ENCODE results near the gene OR2D2. TPM values are rescaled to one million over a fixed set of nuclear protein-coding genes. Genes with fewer than 3 reads are reported as not detected.

OR2D2 gene
- total RNA-seq, 4 donors from 2014 or later, result not detected

DNA sequence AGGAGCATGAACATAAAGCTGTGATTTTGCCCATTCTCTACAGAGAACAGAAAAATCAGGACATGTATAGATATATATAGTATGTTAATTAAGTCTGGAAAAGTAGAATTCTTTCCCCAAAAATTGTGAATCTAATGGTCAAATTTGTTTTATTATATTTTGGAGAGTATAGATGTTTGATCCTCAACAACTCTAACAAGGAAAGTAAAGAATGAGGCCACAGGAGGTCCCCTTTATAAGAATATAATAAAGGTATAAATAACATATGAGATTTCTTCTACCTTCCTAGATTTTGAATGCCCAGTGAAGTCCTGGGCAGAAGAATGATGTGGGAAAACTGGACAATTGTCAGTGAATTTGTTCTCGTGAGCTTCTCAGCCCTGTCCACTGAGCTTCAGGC, 16.0 kb downstream of the OR2D2 start, which contains the start of gene OR10A4:
TSS of gene OR10A4 (plus strand) at position 301 of the 400 bp plus-strand sequence. CDS start at position 324, 23 bp downstream.
- TF ChIP-seq CTCF (IDR thresholded peaks at IDR 0.05; ENCODE audit: low read depth), result no peak

- TF ChIP-seq CTCF (IDR thresholded peaks at IDR 0.05; ENCODE audit: low read depth), result no peak
Observed at GRCh38 chr11:6875761-6876160, 16.5 kb downstream of the OR2D2 start.

- TF ChIP-seq CTCF (IDR thresholded peaks at IDR 0.05; ENCODE audit: low read depth), result no peak
Observed at GRCh38 chr11:6871278-6871677, 21.0 kb downstream of the OR2D2 start.

- TF ChIP-seq CTCF (IDR thresholded peaks at IDR 0.05; ENCODE audit: low read depth), result no peak
Observed at GRCh38 chr11:6864438-6864837, 27.9 kb downstream of the OR2D2 start.

DNA sequence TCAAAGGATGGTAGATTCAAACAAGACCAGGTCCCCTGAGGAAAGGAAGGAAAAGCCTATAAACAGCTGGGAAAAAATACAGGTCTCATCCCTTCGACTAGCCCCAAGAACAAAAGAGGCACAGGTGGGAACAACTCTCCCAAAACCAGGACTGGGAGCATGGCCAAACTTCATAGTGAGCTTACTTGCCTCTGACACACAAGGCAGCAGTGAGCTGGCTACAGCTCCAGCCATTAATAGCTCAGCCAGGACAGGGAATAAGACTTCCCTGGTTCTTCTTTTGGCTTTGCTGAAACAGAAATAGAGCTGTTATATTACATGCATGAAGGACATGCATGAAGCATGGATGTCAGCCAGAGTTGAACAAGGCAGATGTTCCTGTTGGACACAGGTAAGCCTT, 29.3 kb downstream of the OR2D2 start, which contains the start of gene OR10A2:
TSS of gene OR10A2 (plus strand) at position 97 of the 400 bp plus-strand sequence. CDS start 6,698 bp downstream, outside the sequence.
- TF ChIP-seq CTCF (IDR thresholded peaks at IDR 0.05; ENCODE audit: low read depth), result no peak

- no peak for TF ChIP-seq CTCF (IDR thresholded peaks at IDR 0.05; ENCODE audit: low read depth)
Observed at GRCh38 chr11:6856871-6857270, 35.4 kb downstream of the OR2D2 start.

DNA sequence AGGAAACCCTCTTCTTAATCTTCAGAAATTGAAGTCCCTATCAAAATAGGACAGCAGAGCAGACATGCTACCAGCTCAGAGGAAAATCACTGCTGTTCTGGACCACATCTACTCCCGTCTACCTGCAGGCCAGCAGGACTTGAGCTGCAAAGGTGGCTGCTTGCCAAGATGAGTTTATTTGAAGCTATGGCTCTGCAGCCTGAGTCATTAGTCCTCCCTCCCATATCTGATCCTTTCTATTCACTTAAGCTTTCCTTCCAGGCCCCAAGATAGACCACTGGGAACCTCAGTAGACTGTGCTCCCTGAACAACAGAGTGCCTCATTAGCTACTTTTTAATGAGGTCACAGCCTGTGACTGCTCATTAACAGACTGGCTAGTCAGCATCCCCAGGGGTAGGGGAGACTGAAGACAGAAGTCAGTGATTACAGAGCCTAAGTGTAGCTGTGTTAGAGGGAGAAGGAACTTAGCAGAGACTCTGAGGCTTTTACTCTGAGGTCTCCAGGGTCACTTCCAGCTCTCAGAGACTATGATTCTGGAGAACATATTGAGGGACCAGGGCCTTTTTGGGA, 36.2 kb downstream of the OR2D2 start:
- TF ChIP-seq CTCF (IDR thresholded peaks at IDR 0.05; ENCODE audit: low read depth), result no peak

Measured in subcutaneous adipose tissue (tissue), 4 donors.